GM23338 (cell line): ENCODE measurements around the gene CAMSAP1. TPM values are rescaled to one million over a fixed set of nuclear protein-coding genes. Genes with fewer than 3 reads are reported as not detected.

ENCODE experiments used
- ATAC-seq: fragments of 200-7000 bp; cut with Tn5 transposase; 3 replicates; pipeline ENCODE4 v1.9.1; 2020
- DNase-seq: peaks from one replicate; pipeline ENCODE4 v3.0.0-alpha.2; 2015; ENCODE audit warnings: low spot score
- H2AFZ ChIP-seq: fragments of 200-600 bp; sonication (generic); 2 replicates; pipeline ENCODE4 v1.8.0; 2016; ENCODE audit warnings: antibody characterized with exemption, mild to moderate bottlenecking, moderate library complexity
- H3F3A ChIP-seq: fragments of 200-600 bp; sonication (generic); replicated peaks from 2 replicates; pipeline ENCODE4 v1.8.0; 2017; ENCODE audit warnings: antibody characterized with exemption, mixed run types, low read depth
- H3K27ac ChIP-seq: fragments of 200-600 bp; sonication (generic); 2 replicates; pipeline ENCODE4 v1.6.1; 2016; ENCODE audit warnings: low read depth
- H3K27me3 ChIP-seq: fragments of 200-600 bp; sonication (generic); 2 replicates; pipeline ENCODE4 v1.8.0; 2016; ENCODE audit warnings: mild to moderate bottlenecking, mixed run types, moderate library complexity; ENCODE audit not compliant: insufficient read depth
- H3K36me3 ChIP-seq: fragments of 200-600 bp; sonication (generic); 2 replicates; pipeline ENCODE4 v1.8.0; 2016; ENCODE audit warnings: mild to moderate bottlenecking; ENCODE audit not compliant: insufficient read depth
- H3K4me1 ChIP-seq: fragments of 200-600 bp; sonication (generic); 2 replicates; pipeline ENCODE4 v1.8.0; 2016; ENCODE audit warnings: mild to moderate bottlenecking, moderate library complexity; ENCODE audit not compliant: insufficient read depth
- H3K4me2 ChIP-seq: fragments of 200-600 bp; sonication (generic); 2 replicates; pipeline ENCODE4 v1.7.1; 2017; ENCODE audit warnings: mixed run types
- H3K4me3 ChIP-seq: fragments of 200-600 bp; sonication (generic); 2 replicates; pipeline ENCODE4 v1.6.1; 2016; ENCODE audit warnings: mixed run types
- H3K79me2 ChIP-seq: fragments of 200-600 bp; sonication (generic); replicated peaks from 2 replicates; pipeline ENCODE4 v1.8.0; 2017; ENCODE audit warnings: mild to moderate bottlenecking; ENCODE audit not compliant: insufficient read depth
- H3K9me2 ChIP-seq: fragments of 200-600 bp; sonication (generic); 2 replicates; pipeline ENCODE4 v1.8.0; 2017; ENCODE audit not compliant: insufficient read depth
- H4K20me1 ChIP-seq: fragments of 200-600 bp; sonication (generic); replicated peaks from 2 replicates; pipeline ENCODE4 v1.8.0; 2017; ENCODE audit warnings: mild to moderate bottlenecking; ENCODE audit not compliant: insufficient read depth
- H3K27ac Mint-ChIP-seq: 2 replicates; pipeline ENCODE4 v1.8.0; 2020; ENCODE audit warnings: inconsistent platforms, mild to moderate bottlenecking, moderate library complexity, mixed read lengths
- H3K27me3 Mint-ChIP-seq: 3 replicates; pipeline ENCODE4 v1.8.0; 2022; ENCODE audit warnings: low read depth, mild to moderate bottlenecking, moderate library complexity, mixed read lengths, inconsistent platforms; ENCODE audit not compliant: insufficient read depth, poor library complexity
- H3K36me3 Mint-ChIP-seq: 3 replicates; pipeline ENCODE4 v1.8.0; 2021; ENCODE audit warnings: low read depth, mild to moderate bottlenecking, inconsistent platforms, moderate library complexity, mixed read lengths
- H3K4me1 Mint-ChIP-seq: 3 replicates; pipeline ENCODE4 v1.8.0; 2020; ENCODE audit warnings: mild to moderate bottlenecking, inconsistent platforms, mixed read lengths
- H3K4me3 Mint-ChIP-seq: 3 replicates; pipeline ENCODE4 v1.8.0; 2021; ENCODE audit warnings: moderate library complexity, mild to moderate bottlenecking, inconsistent platforms, mixed read lengths
- H3K9me3 Mint-ChIP-seq: 3 replicates; pipeline ENCODE4 v1.8.0; 2020; ENCODE audit warnings: moderate library complexity, mild to moderate bottlenecking, inconsistent platforms, mixed read lengths
- CREB1 ChIP-seq: fragments of 250-450 bp; sonication (Bioruptor Pico); IDR thresholded peaks from 2 replicates; pipeline ENCODE4 v1.5.0; 2020; ENCODE audit warnings: low read depth, mild to moderate bottlenecking, moderate library complexity
- CTCF ChIP-seq, 2 experiments: fragments of 200-600 bp in 1 of 2; sonication (generic) in 1 of 2; conservative IDR thresholded peaks; 2 replicates each; pipeline versions ENCODE4 v1.5.1 to v1.6.1; 2016 to 2017; ENCODE audit warnings: antibody characterized with exemption in 2 of 2, low read depth in 2 of 2, mild to moderate bottlenecking in 2 of 2, moderate library complexity in 1 of 2
- EZH2 ChIP-seq: fragments of 200-600 bp; sonication (generic); IDR thresholded peaks from one replicate; pipeline ENCODE4 v1.8.0; 2017; ENCODE audit warnings: antibody characterized with exemption, mild to moderate bottlenecking, low read depth; ENCODE audit not compliant: unreplicated experiment
- EZH2phosphoT487 ChIP-seq: fragments of 200-600 bp; sonication (generic); IDR thresholded peaks from one replicate; pipeline ENCODE4 v1.8.1; 2018; ENCODE audit warnings: antibody characterized with exemption; ENCODE audit not compliant: unreplicated experiment
- JUNB ChIP-seq: IDR thresholded peaks from one replicate; pipeline ENCODE4 v1.6.1; 2016; ENCODE audit warnings: antibody characterized with exemption; ENCODE audit not compliant: unreplicated experiment
- POLR2AphosphoS5 ChIP-seq: IDR thresholded peaks from 2 replicates; pipeline ENCODE4 v1.6.1; 2016; ENCODE audit warnings: antibody characterized with exemption, low read depth
- REST ChIP-seq: IDR thresholded peaks from one replicate; pipeline ENCODE4 v1.6.1; 2018; ENCODE audit warnings: antibody characterized with exemption; ENCODE audit not compliant: unreplicated experiment
- ZNF114 ChIP-seq: fragments of 250-450 bp; sonication (Bioruptor Pico); IDR thresholded peaks from 2 replicates; pipeline ENCODE4 v1.5.0; 2020; ENCODE audit warnings: mild to moderate bottlenecking, moderate library complexity
- ZNF331 ChIP-seq: fragments of 250-450 bp; sonication (Bioruptor Pico); IDR thresholded peaks from 2 replicates; pipeline ENCODE4 v1.5.0; 2020; ENCODE audit warnings: low read depth, mild to moderate bottlenecking, moderate library complexity
- ZNF462 ChIP-seq: fragments of 250-450 bp; sonication (Bioruptor Pico); IDR thresholded peaks from 2 replicates; pipeline ENCODE4 v1.5.0; 2020; ENCODE audit warnings: mild to moderate bottlenecking, moderate library complexity
- polyA plus RNA-seq: library from polyadenylated mRNA; unstranded; fragments of >200 nt; fragmentation: Nextera tagmentation; extraction: Ambion mirVana; gene quantifications from 2 replicates; pipeline ENCODE4 v1.2.1, GENCODE V29; 2016
- total RNA-seq: library from RNA; depleted of rRNA; stranded (reverse); fragments of >200 nt; shearing (Covaris generic); gene quantifications from 2 replicates; pipeline ENCODE4 v1.2.3, GENCODE V29; 2014

The CAMSAP1 gene
- total and polyA plus RNA-seq, 2 experiments from 2014 or later: 6.9 to 75.4 TPM

GRCh38 chr9:135760465-135760864, 146.9 kb downstream of the CAMSAP1 start:
- no peak for DNase-seq
- Mint-ChIP-seq H3K36me3 (no peaks in the 10 kb centered on the region), H3K4me1 (no peaks in the 10 kb centered on the region; the same call in 2 of the 3 replicates), H3K9me3 (peaks cover 4% of the 10 kb centered on the region; the same call in 2 of the 3 replicates), H3K4me3 (no peak overlapping the region; the same call in 2 of the 3 replicates), H3K27ac (no peak overlapping the region), H3K27me3 (peaks cover 8% of the 10 kb centered on the region)
- Histone ChIP-seq H3K4me1 (no peaks in the 10 kb centered on the region), H3K9me2 (no peaks in the 10 kb centered on the region), H4K20me1 (no peaks in the 10 kb centered on the region), H3F3A (no peaks in the 10 kb centered on the region), H3K27me3 (no peaks in the 10 kb centered on the region), H3K27ac (no peak overlapping the region), H3K79me2 (no peaks in the 10 kb centered on the region), H3K4me3 (no peak overlapping the region), H2AFZ (no peak overlapping the region), H3K36me3 (no peaks in the 10 kb centered on the region), H3K4me2 (no peak overlapping the region)
- ATAC-seq: peak; percentile 27; the same call in 1 of the 3 replicates
- no peak for TF ChIP-seq ZNF331 (CRISPR knock-in tag)

- Mint-ChIP-seq H3K9me3 (no peaks in the 10 kb centered on the region), H3K4me1 (no peaks in the 10 kb centered on the region; the same call in 2 of the 3 replicates), H3K27me3 (peaks cover 8% of the 10 kb centered on the region), H3K4me3 (no peak overlapping the region), H3K27ac (no peak overlapping the region), H3K36me3 (no peaks in the 10 kb centered on the region)
- no peak overlapping the region for H2AFZ ChIP-seq
- no peaks in the 10 kb centered on the region for H4K20me1 ChIP-seq
- H3K4me3 ChIP-seq: no peak overlapping the region
- no peaks in the 10 kb centered on the region for H3K9me2 ChIP-seq
- no peak overlapping the region for H3K27ac ChIP-seq
- H3K79me2 ChIP-seq: no peaks in the 10 kb centered on the region
- H3F3A ChIP-seq: no peaks in the 10 kb centered on the region
- ATAC-seq (no peak), DNase-seq (no peak)
- H3K4me1 ChIP-seq: no peaks in the 10 kb centered on the region
- no peaks in the 10 kb centered on the region for H3K27me3 ChIP-seq
- no peak overlapping the region for H3K4me2 ChIP-seq
- no peaks in the 10 kb centered on the region for H3K36me3 ChIP-seq
- TF ChIP-seq ZNF331 (CRISPR knock-in tag): no peak
- TF ChIP-seq ZNF114 (CRISPR knock-in tag): no peak
- no peak for TF ChIP-seq CREB1 (CRISPR knock-in tag)
- TF ChIP-seq JUNB: no peak
- no peak for TF ChIP-seq REST
- no peak for TF ChIP-seq POLR2AphosphoS5
- no peak for TF ChIP-seq ZNF462
- TF ChIP-seq EZH2: no peak
- TF ChIP-seq CTCF (conservative IDR thresholded peaks at IDR 0.05; ENCODE audit: low read depth in 2 of 2): no peak
- TF ChIP-seq EZH2phosphoT487: no peak
Measured at GRCh38 chr9:135759676-135760300, 147.6 kb downstream of the CAMSAP1 start.
